H9 (cell line): Measurements from ENCODE around the gene E2F4. TPM values are rescaled to one million over a fixed set of nuclear protein-coding genes. Genes with fewer than 3 reads are reported as not detected.
A peak's percentile ranks its signal among the peaks of the same experiment; 100 is the strongest.

Source experiments
- DNase-seq: peaks from one replicate; pipeline ENCODE4 v3.0.0-alpha.2; 2017
- H2AFZ ChIP-seq: one replicate; pipeline ENCODE4 v1.6.1; 2013; ENCODE audit warnings: mild to moderate bottlenecking, low read length, control low read depth, moderate library complexity
- H2AK5ac ChIP-seq: 2 replicates; pipeline ENCODE4 v1.6.1; 2013; ENCODE audit warnings: low read length, control low read depth, mixed read lengths; ENCODE audit not compliant: insufficient read length
- H2BK120ac ChIP-seq: one replicate; pipeline ENCODE4 v1.6.1; 2013; ENCODE audit warnings: low read depth, mild to moderate bottlenecking, low read length, control low read depth, inconsistent platforms; ENCODE audit not compliant: poor library complexity, severe bottlenecking
- H2BK12ac ChIP-seq: 2 replicates; pipeline ENCODE4 v1.6.1; 2013; ENCODE audit warnings: low read length, control low read depth, mixed read lengths, low read depth; ENCODE audit not compliant: insufficient read length
- H2BK15ac ChIP-seq: 2 replicates; pipeline ENCODE4 v1.6.1; 2013; ENCODE audit warnings: low read depth, low read length, control low read depth
- H2BK20ac ChIP-seq: one replicate; pipeline ENCODE4 v1.6.1; 2013; ENCODE audit warnings: low read depth, mild to moderate bottlenecking, low read length, control low read depth, inconsistent platforms; ENCODE audit not compliant: poor library complexity, severe bottlenecking
- H2BK5ac ChIP-seq: 2 replicates; pipeline ENCODE4 v1.6.1; 2013; ENCODE audit warnings: low read length, control low read depth, mixed read lengths; ENCODE audit not compliant: insufficient read length
- H3K14ac ChIP-seq: 2 replicates; pipeline ENCODE4 v1.6.1; 2013; ENCODE audit warnings: low read length, control low read depth; ENCODE audit not compliant: insufficient read depth
- H3K18ac ChIP-seq: 2 replicates; pipeline ENCODE4 v1.6.1; 2013; ENCODE audit warnings: low read depth, mild to moderate bottlenecking, mixed read lengths, low read length, control low read depth; ENCODE audit not compliant: insufficient read length
- H3K23ac ChIP-seq: 2 replicates; pipeline ENCODE4 v1.6.1; 2013; ENCODE audit warnings: low read length, control low read depth, mixed read lengths, low read depth; ENCODE audit not compliant: insufficient read length
- H3K23me2 ChIP-seq: 2 replicates; pipeline ENCODE4 v1.6.1; 2013; ENCODE audit warnings: low read depth, mild to moderate bottlenecking, mixed read lengths, low read length, control low read depth; ENCODE audit not compliant: insufficient read length, poor library complexity, severe bottlenecking
- H3K27ac ChIP-seq: 2 replicates; pipeline ENCODE4 v1.5.1; 2013; ENCODE audit warnings: low read length, control low read depth, mixed read lengths, low read depth; ENCODE audit not compliant: insufficient read length
- H3K27me3 ChIP-seq: 2 replicates; pipeline ENCODE4 v1.6.1; 2013; ENCODE audit warnings: low read length, control low read depth, inconsistent platforms; ENCODE audit not compliant: insufficient read depth
- H3K4ac ChIP-seq: 2 replicates; pipeline ENCODE4 v1.6.1; 2013; ENCODE audit warnings: low read depth, mild to moderate bottlenecking, control low read depth, inconsistent platforms, low read length, moderate library complexity
- H3K4me1 ChIP-seq: 2 replicates; pipeline ENCODE4 v1.6.1; 2013; ENCODE audit warnings: low read length, control low read depth, inconsistent platforms; ENCODE audit not compliant: insufficient read depth
- H3K4me2 ChIP-seq: 2 replicates; pipeline ENCODE4 v1.6.1; 2013; ENCODE audit warnings: low read length, control low read depth, mixed read lengths; ENCODE audit not compliant: insufficient read length, insufficient read depth
- H3K56ac ChIP-seq: 2 replicates; pipeline ENCODE4 v1.6.1; 2013; ENCODE audit warnings: low read depth, mild to moderate bottlenecking, mixed read lengths, low read length, control low read depth; ENCODE audit not compliant: insufficient read length
- H3K79me1 ChIP-seq: 2 replicates; pipeline ENCODE4 v1.6.1; 2013; ENCODE audit warnings: low read depth, mild to moderate bottlenecking, moderate library complexity, low read length, control low read depth, inconsistent platforms; ENCODE audit not compliant: insufficient read depth, poor library complexity, severe bottlenecking
- H3K79me2 ChIP-seq: 2 replicates; pipeline ENCODE4 v1.6.1; 2013; ENCODE audit warnings: low read length, control low read depth, inconsistent platforms; ENCODE audit not compliant: insufficient read depth
- H3K9ac ChIP-seq: 2 replicates; pipeline ENCODE4 v1.6.1; 2013; ENCODE audit warnings: low read length, control low read depth, mixed read lengths; ENCODE audit not compliant: insufficient read length; ENCODE audit errors: extremely low read depth
- H3K9me3 ChIP-seq: one replicate; pipeline ENCODE4 v1.6.1; 2013; ENCODE audit warnings: low read depth, low read length, inconsistent platforms; ENCODE audit not compliant: control insufficient read depth
- H3T11ph ChIP-seq: one replicate; pipeline ENCODE4 v1.6.1; 2013; ENCODE audit warnings: mild to moderate bottlenecking, low read length, control low read depth, inconsistent platforms
- H4K20me1 ChIP-seq: one replicate; pipeline ENCODE4 v1.6.1; 2013; ENCODE audit not compliant: control insufficient read depth, insufficient read length, insufficient read depth
- H4K5ac ChIP-seq: 2 replicates; pipeline ENCODE4 v1.6.1; 2013; ENCODE audit warnings: low read depth, mild to moderate bottlenecking, mixed read lengths, low read length, control low read depth; ENCODE audit not compliant: insufficient read length
- H4K8ac ChIP-seq: replicated peaks from 2 replicates; pipeline ENCODE4 v1.6.1; 2013; ENCODE audit warnings: low read length, control low read depth, mixed read lengths, low read depth; ENCODE audit not compliant: insufficient read length
- H4K91ac ChIP-seq: 2 replicates; pipeline ENCODE4 v1.6.1; 2013; ENCODE audit warnings: low read depth, mild to moderate bottlenecking, moderate library complexity, mixed read lengths, low read length, control low read depth; ENCODE audit not compliant: insufficient read length
- H3K27ac Mint-ChIP-seq, 3 experiments: 2 replicates in 2 of 3; 3 replicates in 1 of 3; pipeline ENCODE4 v1.8.0; 2020 to 2021; ENCODE audit warnings: mixed read lengths in 3 of 3, mild to moderate bottlenecking in 1 of 3, moderate library complexity in 1 of 3
- H3K27me3 Mint-ChIP-seq: 2 replicates; pipeline ENCODE4 v1.8.0; 2021; ENCODE audit warnings: low read depth, mild to moderate bottlenecking, moderate library complexity, mixed read lengths
- H3K36me3 Mint-ChIP-seq, 3 experiments: 2 replicates in 2 of 3; 3 replicates in 1 of 3; pipeline ENCODE4 v1.8.0; 2020 to 2021; ENCODE audit warnings: low read depth in 3 of 3, mixed read lengths in 3 of 3; ENCODE audit not compliant: insufficient read depth in 1 of 3
- H3K4me1 Mint-ChIP-seq, 2 experiments: 2 replicates each; pipeline ENCODE4 v1.8.0; 2020; ENCODE audit warnings: mixed read lengths in 2 of 2
- H3K4me3 Mint-ChIP-seq, 2 experiments: 2 replicates in 1 of 2; 3 replicates in 1 of 2; pipeline ENCODE4 v1.8.0; 2020 to 2021; ENCODE audit warnings: mild to moderate bottlenecking in 2 of 2, mixed read lengths in 2 of 2, moderate library complexity in 1 of 2
- H3K9me3 Mint-ChIP-seq, 2 experiments: 2 replicates in 1 of 2; 3 replicates in 1 of 2; pipeline ENCODE4 v1.8.0; 2020; ENCODE audit warnings: mild to moderate bottlenecking in 2 of 2, mixed read lengths in 2 of 2, moderate library complexity in 1 of 2
- WGBS: extraction: QIAGEN DNeasy Blood & Tissue Kit; methylation state at CpG from one replicate; pipeline ENCODE4 v1.1.7; 2013; ENCODE audit warnings: missing lambda C conversion rate, low lambda C conversion rate, mixed read lengths; ENCODE audit not compliant: insufficient read length; ENCODE audit errors: extremely low coverage; 5-methylcytosine and 5-hydroxymethylcytosine counted together
- total RNA-seq: library from RNA; stranded (reverse); gene quantifications from 2 replicates; pipeline ENCODE4 v1.2.1, GENCODE V29; 2021
- TF ChIP-seq, protein P1 (sequence below): fragments of 200-600 bp; sonication (generic); conservative IDR thresholded peaks from 3 replicates; pipeline ENCODE4 v1.8.0; 2021; ENCODE audit warnings: antibody characterized with exemption, mild to moderate bottlenecking

The E2F4 gene
- total RNA-seq, 1 experiment from 2014 or later = 116 TPM

- Histone ChIP-seq H2BK12ac (no peak overlapping the region), H3T11ph (no peak overlapping the region), H2BK15ac (no peak overlapping the region), H4K5ac (no peak overlapping the region), H4K20me1 (peaks cover 3% of the 10 kb centered on the region), H3K4ac (no peak overlapping the region), H2BK120ac (no peak overlapping the region), H3K4me1 (peaks cover 11% of the 10 kb centered on the region; the same call in 1 of the 2 replicates), H3K14ac (no peak overlapping the region), H4K91ac (no peak overlapping the region), H2AFZ (no peak overlapping the region), H2BK20ac (no peak overlapping the region), H3K9me3 (no peaks in the 10 kb centered on the region), H3K56ac (no peak overlapping the region), H2BK5ac (no peak overlapping the region), H2AK5ac (no peak overlapping the region), H3K9ac (no peak overlapping the region), H3K79me1 (peaks cover 4% of the 10 kb centered on the region), H3K79me2 (no peaks in the 10 kb centered on the region; the same call in 1 of the 2 replicates), H3K27me3 (no peaks in the 10 kb centered on the region), H4K8ac (no peak overlapping the region), H3K27ac (no peak overlapping the region), H3K18ac (no peak overlapping the region), H3K23me2 (no peaks in the 10 kb centered on the region), H3K23ac (no peak overlapping the region), H3K4me2 (no peak overlapping the region)
- Mint-ChIP-seq H3K27ac (peak overlapping the region in 1 of 3 experiments; percentile 34; a peak in 1 of 7 replicates), H3K4me1 (peaks cover 13 to 20% of the 10 kb centered on the region in 2 experiments), H3K27me3 (no peaks in the 10 kb centered on the region), H3K9me3 (no peaks in the 10 kb centered on the region), H3K4me3 (no peak overlapping the region), H3K36me3 (peaks cover 20 to 51% (median 34%) of the 10 kb centered on the region in 3 experiments)
- DNase-seq = no peak
- WGBS = no CpG with 5 or more reads among the region's 9 CpGs
- TF ChIP-seq, protein P1, sequence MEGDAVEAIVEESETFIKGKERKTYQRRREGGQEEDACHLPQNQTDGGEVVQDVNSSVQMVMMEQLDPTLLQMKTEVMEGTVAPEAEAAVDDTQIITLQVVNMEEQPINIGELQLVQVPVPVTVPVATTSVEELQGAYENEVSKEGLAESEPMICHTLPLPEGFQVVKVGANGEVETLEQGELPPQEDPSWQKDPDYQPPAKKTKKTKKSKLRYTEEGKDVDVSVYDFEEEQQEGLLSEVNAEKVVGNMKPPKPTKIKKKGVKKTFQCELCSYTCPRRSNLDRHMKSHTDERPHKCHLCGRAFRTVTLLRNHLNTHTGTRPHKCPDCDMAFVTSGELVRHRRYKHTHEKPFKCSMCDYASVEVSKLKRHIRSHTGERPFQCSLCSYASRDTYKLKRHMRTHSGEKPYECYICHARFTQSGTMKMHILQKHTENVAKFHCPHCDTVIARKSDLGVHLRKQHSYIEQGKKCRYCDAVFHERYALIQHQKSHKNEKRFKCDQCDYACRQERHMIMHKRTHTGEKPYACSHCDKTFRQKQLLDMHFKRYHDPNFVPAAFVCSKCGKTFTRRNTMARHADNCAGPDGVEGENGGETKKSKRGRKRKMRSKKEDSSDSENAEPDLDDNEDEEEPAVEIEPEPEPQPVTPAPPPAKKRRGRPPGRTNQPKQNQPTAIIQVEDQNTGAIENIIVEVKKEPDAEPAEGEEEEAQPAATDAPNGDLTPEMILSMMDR = no peak
Observed at GRCh38 chr16:67238806-67239470, 47.0 kb downstream of the E2F4 start.
